ENCODE results near the gene NR6A1.

- no peak for TF ChIP-seq OSR1 (CRISPR knock-in tag; IDR thresholded peaks at IDR 0.05)
- TF ChIP-seq, protein P1, sequence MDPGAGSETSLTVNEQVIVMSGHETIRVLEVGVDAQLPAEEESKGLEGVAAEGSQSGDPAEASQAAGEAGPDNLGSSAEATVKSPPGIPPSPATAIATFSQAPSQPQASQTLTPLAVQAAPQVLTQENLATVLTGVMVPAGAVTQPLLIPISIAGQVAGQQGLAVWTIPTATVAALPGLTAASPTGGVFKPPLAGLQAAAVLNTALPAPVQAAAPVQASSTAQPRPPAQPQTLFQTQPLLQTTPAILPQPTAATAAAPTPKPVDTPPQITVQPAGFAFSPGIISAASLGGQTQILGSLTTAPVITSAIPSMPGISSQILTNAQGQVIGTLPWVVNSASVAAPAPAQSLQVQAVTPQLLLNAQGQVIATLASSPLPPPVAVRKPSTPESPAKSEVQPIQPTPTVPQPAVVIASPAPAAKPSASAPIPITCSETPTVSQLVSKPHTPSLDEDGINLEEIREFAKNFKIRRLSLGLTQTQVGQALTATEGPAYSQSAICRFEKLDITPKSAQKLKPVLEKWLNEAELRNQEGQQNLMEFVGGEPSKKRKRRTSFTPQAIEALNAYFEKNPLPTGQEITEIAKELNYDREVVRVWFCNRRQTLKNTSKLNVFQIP (CRISPR knock-in tag; IDR thresholded peaks at IDR 0.05; ENCODE audit: borderline replicate concordance, low read depth): no peak
- TF ChIP-seq, protein P2, sequence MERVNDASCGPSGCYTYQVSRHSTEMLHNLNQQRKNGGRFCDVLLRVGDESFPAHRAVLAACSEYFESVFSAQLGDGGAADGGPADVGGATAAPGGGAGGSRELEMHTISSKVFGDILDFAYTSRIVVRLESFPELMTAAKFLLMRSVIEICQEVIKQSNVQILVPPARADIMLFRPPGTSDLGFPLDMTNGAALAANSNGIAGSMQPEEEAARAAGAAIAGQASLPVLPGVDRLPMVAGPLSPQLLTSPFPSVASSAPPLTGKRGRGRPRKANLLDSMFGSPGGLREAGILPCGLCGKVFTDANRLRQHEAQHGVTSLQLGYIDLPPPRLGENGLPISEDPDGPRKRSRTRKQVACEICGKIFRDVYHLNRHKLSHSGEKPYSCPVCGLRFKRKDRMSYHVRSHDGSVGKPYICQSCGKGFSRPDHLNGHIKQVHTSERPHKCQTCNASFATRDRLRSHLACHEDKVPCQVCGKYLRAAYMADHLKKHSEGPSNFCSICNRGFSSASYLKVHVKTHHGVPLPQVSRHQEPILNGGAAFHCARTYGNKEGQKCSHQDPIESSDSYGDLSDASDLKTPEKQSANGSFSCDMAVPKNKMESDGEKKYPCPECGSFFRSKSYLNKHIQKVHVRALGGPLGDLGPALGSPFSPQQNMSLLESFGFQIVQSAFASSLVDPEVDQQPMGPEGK (CRISPR knock-in tag; IDR thresholded peaks at IDR 0.05; ENCODE audit: borderline replicate concordance): no peak
- no peak for TF ChIP-seq ZFP3 (CRISPR knock-in tag; IDR thresholded peaks at IDR 0.05)
- no peak for TF ChIP-seq ARNTL (CRISPR knock-in tag; IDR thresholded peaks at IDR 0.05; ENCODE audit: borderline replicate concordance, low read depth)
- no peak for TF ChIP-seq SNAI2 (CRISPR knock-in tag; IDR thresholded peaks at IDR 0.05)
- TF ChIP-seq GLIS3 (CRISPR knock-in tag; IDR thresholded peaks at IDR 0.05): no peak
- TF ChIP-seq, protein P3, sequence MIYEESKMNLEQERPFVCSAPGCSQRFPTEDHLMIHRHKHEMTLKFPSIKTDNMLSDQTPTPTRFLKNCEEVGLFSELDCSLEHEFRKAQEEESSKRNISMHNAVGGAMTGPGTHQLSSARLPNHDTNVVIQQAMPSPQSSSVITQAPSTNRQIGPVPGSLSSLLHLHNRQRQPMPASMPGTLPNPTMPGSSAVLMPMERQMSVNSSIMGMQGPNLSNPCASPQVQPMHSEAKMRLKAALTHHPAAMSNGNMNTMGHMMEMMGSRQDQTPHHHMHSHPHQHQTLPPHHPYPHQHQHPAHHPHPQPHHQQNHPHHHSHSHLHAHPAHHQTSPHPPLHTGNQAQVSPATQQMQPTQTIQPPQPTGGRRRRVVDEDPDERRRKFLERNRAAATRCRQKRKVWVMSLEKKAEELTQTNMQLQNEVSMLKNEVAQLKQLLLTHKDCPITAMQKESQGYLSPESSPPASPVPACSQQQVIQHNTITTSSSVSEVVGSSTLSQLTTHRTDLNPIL (CRISPR knock-in tag; IDR thresholded peaks at IDR 0.05; ENCODE audit: low read depth): no peak
- TF ChIP-seq RARB (CRISPR knock-in tag; IDR thresholded peaks at IDR 0.05): no peak
- no peak for TF ChIP-seq TSHZ2 (CRISPR knock-in tag; IDR thresholded peaks at IDR 0.05)
Measured at GRCh38 chr9:124797343-124798103, 26.4 kb upstream of the NR6A1 start.

Data from SK-N-SH treated with all-trans-retinoic acid at 6 μM for 48 hours (cell line).